LoVo (cell line): ENCODE results near the gene MEP1B.

Source experiments
- DNase-seq: peaks from one replicate; pipeline ENCODE4 v3.0.0-alpha.2; 2016; ENCODE audit warnings: low spot score

The MEP1B gene

GRCh38 chr18:32267463-32267862, 77.6 kb downstream of the MEP1B start:
- no peak for DNase-seq
